ENCODE data around the gene LMNB1.

The LMNB1 gene

GRCh38 chr5:126846344-126846743 is 69.4 kb downstream of the LMNB1 start:
- no peak for TF ChIP-seq POLR2AphosphoS5 (IDR thresholded peaks at IDR 0.05; ENCODE audit: low read depth, low read length)
- no peak for TF ChIP-seq FOXP2 (optimal IDR thresholded peaks at IDR 0.05; ENCODE audit: borderline replicate concordance, extremely low read depth, extremely low read length, insufficient read depth)
- TF ChIP-seq REST (IDR thresholded peaks at IDR 0.05; ENCODE audit: insufficient read depth in 1 of 2, low read depth in 2 of 2, low read length in 2 of 2) = no peak
- TF ChIP-seq SIN3A (IDR thresholded peaks at IDR 0.05; ENCODE audit: borderline replicate concordance, insufficient read depth, low read length) = no peak
- TF ChIP-seq TAF1 (IDR thresholded peaks at IDR 0.05; ENCODE audit: borderline replicate concordance, insufficient read depth, low read length) = no peak

GRCh38 chr5:126846744-126847455 is 70.0 kb downstream of the LMNB1 start:
- TF ChIP-seq FOXP2 (optimal IDR thresholded peaks at IDR 0.05; ENCODE audit: borderline replicate concordance, extremely low read depth, extremely low read length, insufficient read depth) = no peak
- TF ChIP-seq POLR2AphosphoS5 (IDR thresholded peaks at IDR 0.05; ENCODE audit: low read depth, low read length) = no peak
- TF ChIP-seq SIN3A (IDR thresholded peaks at IDR 0.05; ENCODE audit: borderline replicate concordance, insufficient read depth, low read length) = no peak
- no peak for TF ChIP-seq TAF1 (IDR thresholded peaks at IDR 0.05; ENCODE audit: borderline replicate concordance, insufficient read depth, low read length)
- TF ChIP-seq REST (IDR thresholded peaks at IDR 0.05; ENCODE audit: insufficient read depth in 1 of 2, low read depth in 2 of 2, low read length in 2 of 2) = no peak

DNA sequence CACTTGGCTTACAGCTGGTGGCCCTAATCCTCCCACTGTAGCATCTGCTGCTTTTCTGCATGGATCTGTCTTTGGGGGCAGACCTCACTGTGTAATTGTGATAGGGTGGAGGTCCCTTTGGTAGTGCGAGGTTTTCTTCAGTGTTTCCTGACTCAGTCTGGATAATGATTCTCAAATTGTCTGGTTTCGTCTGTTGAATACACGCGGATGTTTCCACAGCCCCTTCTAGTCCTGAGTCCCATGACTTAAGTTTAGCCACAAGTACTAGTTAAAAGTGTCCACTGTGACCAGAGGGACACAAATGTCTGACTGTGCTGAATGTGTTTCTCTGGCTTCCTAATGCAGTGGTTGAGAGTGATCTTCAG is 70.5 kb downstream of the LMNB1 start:
- TF ChIP-seq POLR2AphosphoS5 (IDR thresholded peaks at IDR 0.05; ENCODE audit: low read depth, low read length) (no peak), TAF1 (IDR thresholded peaks at IDR 0.05; ENCODE audit: borderline replicate concordance, insufficient read depth, low read length) (no peak), FOXP2 (optimal IDR thresholded peaks at IDR 0.05; ENCODE audit: borderline replicate concordance, extremely low read depth, extremely low read length, insufficient read depth) (no peak)

DNA sequence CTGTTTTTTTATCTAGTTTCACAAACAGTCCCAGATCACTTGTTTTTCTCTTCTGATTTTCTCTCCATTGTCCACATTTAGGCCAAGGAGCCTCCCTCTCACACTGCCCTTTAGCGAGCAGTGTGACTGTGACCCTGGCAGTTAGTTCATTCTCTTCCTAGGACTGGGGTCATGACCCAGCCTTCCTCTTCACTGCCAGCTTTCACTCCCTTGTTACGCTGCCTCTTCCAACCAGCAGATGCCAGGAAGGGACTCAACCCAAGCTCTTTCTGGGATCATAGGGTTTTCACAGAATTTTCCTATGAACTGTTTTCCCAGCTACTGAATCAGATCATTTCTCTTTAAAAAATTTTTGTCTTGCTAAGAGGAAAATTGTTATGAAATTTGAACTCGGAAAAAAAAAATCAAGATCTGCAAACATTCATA is 70.9 kb downstream of the LMNB1 start:
- TF ChIP-seq TAF1 (IDR thresholded peaks at IDR 0.05; ENCODE audit: borderline replicate concordance, insufficient read depth, low read length) (no peak), REST (IDR thresholded peaks at IDR 0.05; ENCODE audit: insufficient read depth in 1 of 2, low read depth in 2 of 2, low read length in 2 of 2) (no peak), POLR2AphosphoS5 (IDR thresholded peaks at IDR 0.05; ENCODE audit: low read depth, low read length) (no peak), FOXP2 (optimal IDR thresholded peaks at IDR 0.05; ENCODE audit: borderline replicate concordance, extremely low read depth, extremely low read length, insufficient read depth) (no peak), SIN3A (IDR thresholded peaks at IDR 0.05; ENCODE audit: borderline replicate concordance, insufficient read depth, low read length) (no peak)

DNA sequence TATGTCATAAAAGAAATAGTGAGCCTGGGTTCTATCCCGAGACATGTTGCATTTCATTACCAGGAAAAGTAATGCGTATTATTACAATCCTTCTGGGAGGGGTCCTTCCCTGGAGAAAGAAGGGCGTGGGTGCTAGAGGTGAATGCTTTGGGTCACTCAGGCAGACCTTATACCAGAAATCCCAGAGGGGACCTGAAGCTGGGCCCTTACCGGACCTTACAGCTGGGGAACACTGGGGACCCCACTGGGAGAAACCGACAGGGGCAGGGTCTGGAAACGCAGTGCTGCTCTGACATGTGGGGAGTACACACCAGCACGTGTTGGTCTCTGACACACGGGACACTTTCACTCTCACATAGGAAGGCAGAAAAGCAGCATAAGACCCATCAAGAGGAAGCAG is 71.3 kb downstream of the LMNB1 start:
- no peak for TF ChIP-seq SIN3A (IDR thresholded peaks at IDR 0.05; ENCODE audit: borderline replicate concordance, insufficient read depth, low read length)
- no peak for TF ChIP-seq REST (IDR thresholded peaks at IDR 0.05; ENCODE audit: insufficient read depth in 1 of 2, low read depth in 2 of 2, low read length in 2 of 2)
- no peak for TF ChIP-seq POLR2AphosphoS5 (IDR thresholded peaks at IDR 0.05; ENCODE audit: low read depth, low read length)
- no peak for TF ChIP-seq TAF1 (IDR thresholded peaks at IDR 0.05; ENCODE audit: borderline replicate concordance, insufficient read depth, low read length)
- TF ChIP-seq FOXP2 (optimal IDR thresholded peaks at IDR 0.05; ENCODE audit: borderline replicate concordance, extremely low read depth, extremely low read length, insufficient read depth) = no peak
